ENCODE data around the gene ANKRD13C.
"Not testable (repeated sequence)": the region's sequence is repeated elsewhere in the genome, so short reads cannot be mapped to it uniquely, and the experiment has no call there.

Gene ANKRD13C

GRCh38 chr1:70366425-70366952, 12.0 kb upstream of the ANKRD13C start:
- H3K36me3 ChIP-seq (ENCODE audit: control insufficient read depth in 2 of 2, insufficient read depth in 1 of 2, low read length in 2 of 2); CTCF ChIA-PET; H3K4me1 ChIP-seq (ENCODE audit: control insufficient read depth, insufficient read depth, low read length); POLR2A ChIA-PET; H3K27ac ChIP-seq (ENCODE audit: extremely low read depth, low read depth, low read length); H3K9me3 ChIP-seq (ENCODE audit: control insufficient read depth, insufficient read depth, low read depth, low read length); H3K4me3 ChIP-seq (ENCODE audit: low read depth, low read length): not testable (repeated sequence)

GRCh38 chr1:70364439-70364838, 9.9 kb upstream of the ANKRD13C start:
- CTCF ChIA-PET = no interaction called here
- H3K27ac ChIP-seq (ENCODE audit: extremely low read depth, low read depth, low read length) = no peak overlapping the region
- no peak overlapping the region for H3K4me3 ChIP-seq (ENCODE audit: low read depth, low read length)
- H3K4me1 ChIP-seq (ENCODE audit: control insufficient read depth, insufficient read depth, low read length) = no peaks in the 10 kb centered on the region
- H3K9me3 ChIP-seq (ENCODE audit: control insufficient read depth, insufficient read depth, low read depth, low read length) = no peaks in the 10 kb centered on the region
- POLR2A ChIA-PET = no interaction called here
- H3K36me3 ChIP-seq (ENCODE audit: control insufficient read depth in 2 of 2, insufficient read depth in 1 of 2, low read length in 2 of 2) = no peaks in the 10 kb centered on the region; a peak in 1 of 3 replicates
- TF ChIP-seq ZNF223 (tag by site-specific recombination; IDR thresholded peaks at IDR 0.05) (no peak), PRDM1 (tag by site-specific recombination; IDR thresholded peaks at IDR 0.05) (no peak), ZBTB6 (tag by site-specific recombination; IDR thresholded peaks at IDR 0.05) (no peak), ZNF169 (tag by site-specific recombination; IDR thresholded peaks at IDR 0.05) (no peak), INSM2 (tag by site-specific recombination; IDR thresholded peaks at IDR 0.05) (no peak), ZNF600 (tag by site-specific recombination; IDR thresholded peaks at IDR 0.05) (no peak), ATF2 (tag by site-specific recombination; IDR thresholded peaks at IDR 0.05; ENCODE audit: low read depth) (no peak), MZF1 (tag by site-specific recombination; IDR thresholded peaks at IDR 0.05; ENCODE audit: borderline replicate concordance) (no peak), ZNF157 (tag by site-specific recombination; IDR thresholded peaks at IDR 0.05) (no peak), ZBTB10 (tag by site-specific recombination; IDR thresholded peaks at IDR 0.05) (no peak)

GRCh38 chr1:70361727-70362398, 7.3 kb upstream of the ANKRD13C start:
- H3K27ac ChIP-seq (ENCODE audit: extremely low read depth, low read depth, low read length) = no peak overlapping the region
- CTCF ChIA-PET = no interaction called here

More at GRCh38 chr1:70361727-70362398, 7.3 kb upstream of the ANKRD13C start:
- no peak overlapping the region for H3K4me3 ChIP-seq (ENCODE audit: low read depth, low read length)
- POLR2A ChIA-PET = no interaction called here
- TF ChIP-seq ZNF837 (tag by site-specific recombination; IDR thresholded peaks at IDR 0.05) = no peak
- no peak for TF ChIP-seq ZNF169 (tag by site-specific recombination; IDR thresholded peaks at IDR 0.05)
- peak; percentile 60; the same call in 1 of the 2 replicates for TF ChIP-seq PRDM1 (tag by site-specific recombination; IDR thresholded peaks at IDR 0.05)
- TF ChIP-seq FEZF1 (tag by site-specific recombination; IDR thresholded peaks at IDR 0.05) = no peak
- TF ChIP-seq ATF2 (tag by site-specific recombination; IDR thresholded peaks at IDR 0.05; ENCODE audit: low read depth) = 0 out of 2 replicates have a peak, but pooled peaks have one; percentile 19
- no peak for TF ChIP-seq HOXA7 (CRISPR knock-in tag; IDR thresholded peaks at IDR 0.05; ENCODE audit: borderline replicate concordance)
- TF ChIP-seq ZNF521 (tag by site-specific recombination; IDR thresholded peaks at IDR 0.05) = no peak
- peak; percentile 72 for TF ChIP-seq ZNF629 (tag by site-specific recombination; IDR thresholded peaks at IDR 0.05)
- H3K36me3 ChIP-seq (ENCODE audit: control insufficient read depth in 2 of 2, insufficient read depth in 1 of 2, low read length in 2 of 2) = no peaks in the 10 kb centered on the region; a peak in 1 of 3 replicates
- no peaks in the 10 kb centered on the region for H3K4me1 ChIP-seq (ENCODE audit: control insufficient read depth, insufficient read depth, low read length)
- H3K9me3 ChIP-seq (ENCODE audit: control insufficient read depth, insufficient read depth, low read depth, low read length) = no peaks in the 10 kb centered on the region
